Measurements from ENCODE around the gene HEATR5A. TPM values are rescaled to one million over a fixed set of nuclear protein-coding genes. Genes with fewer than 3 reads are reported as not detected.
A peak's percentile ranks its signal among the peaks of the same experiment; 100 is the strongest.

Gene HEATR5A
- total and polyA plus RNA-seq, 9 of the 15 experiments (the other 6 are each of a cell fraction or from before 2014, with no cell fraction given): 8.0 to 50.9 (median 23.0) TPM

DNA sequence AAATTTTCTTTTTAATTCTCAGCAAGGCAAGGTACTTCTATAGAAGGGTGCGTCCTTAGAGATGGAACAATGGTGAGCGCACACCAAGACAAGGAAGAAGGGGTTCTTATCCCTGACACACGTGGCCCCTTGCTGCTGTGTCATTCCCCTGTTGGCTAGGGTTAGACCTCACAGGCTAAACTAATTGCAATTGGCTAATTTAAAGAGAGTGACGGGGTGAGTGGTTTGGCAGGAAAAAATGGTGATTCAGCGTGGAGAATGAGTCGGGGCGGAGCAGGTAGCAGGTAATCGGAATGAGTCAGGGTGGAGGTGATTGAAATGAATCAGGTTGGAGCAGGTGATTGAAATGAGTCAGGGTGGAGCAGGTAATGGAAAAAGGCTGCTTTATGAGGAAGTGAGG is 176.5 kb downstream of the HEATR5A start (continued):
- TF ChIP-seq CEBPB (tag; IDR thresholded peaks at IDR 0.05) (no peak), GABPB1 (CRISPR knock-in tag; IDR thresholded peaks at IDR 0.05) (no peak), KAT8 (IDR thresholded peaks at IDR 0.05; ENCODE audit: low read depth) (no peak), SMC3 (conservative IDR thresholded peaks at IDR 0.05; ENCODE audit: insufficient read depth, low read depth, low read length) (no peak), HDGF (IDR thresholded peaks at IDR 0.05) (no peak), CHD2 (IDR thresholded peaks at IDR 0.05; ENCODE audit: low read depth, low read length) (no peak), ZNF76 (CRISPR knock-in tag; IDR thresholded peaks at IDR 0.05; ENCODE audit: borderline replicate concordance) (no peak), NFIX (CRISPR knock-in tag; IDR thresholded peaks at IDR 0.05; ENCODE audit: low read depth) (no peak), ZBED1 (IDR thresholded peaks at IDR 0.05) (no peak), MTA1 (IDR thresholded peaks at IDR 0.05; ENCODE audit: borderline replicate concordance) (no peak), ZNF134 (CRISPR knock-in tag; conservative IDR thresholded peaks at IDR 0.05) (no peak), TAF9B (IDR thresholded peaks at IDR 0.05; ENCODE audit: partially characterized antibody) (no peak), ARID1B (IDR thresholded peaks at IDR 0.05) (peak; percentile 48), SREBF2 (CRISPR knock-in tag; IDR thresholded peaks at IDR 0.05) (no peak), EHMT2 (IDR thresholded peaks at IDR 0.05) (0 out of 2 replicates have a peak, but pooled peaks have one; percentile 17), CAMTA2 (CRISPR knock-in tag; conservative IDR thresholded peaks at IDR 0.05) (no peak), SUPT5H (IDR thresholded peaks at IDR 0.05) (no peak), MAFK (IDR thresholded peaks at IDR 0.05; ENCODE audit: low read length) (peak; percentile 60)
- TF ChIP-seq, protein P1, sequence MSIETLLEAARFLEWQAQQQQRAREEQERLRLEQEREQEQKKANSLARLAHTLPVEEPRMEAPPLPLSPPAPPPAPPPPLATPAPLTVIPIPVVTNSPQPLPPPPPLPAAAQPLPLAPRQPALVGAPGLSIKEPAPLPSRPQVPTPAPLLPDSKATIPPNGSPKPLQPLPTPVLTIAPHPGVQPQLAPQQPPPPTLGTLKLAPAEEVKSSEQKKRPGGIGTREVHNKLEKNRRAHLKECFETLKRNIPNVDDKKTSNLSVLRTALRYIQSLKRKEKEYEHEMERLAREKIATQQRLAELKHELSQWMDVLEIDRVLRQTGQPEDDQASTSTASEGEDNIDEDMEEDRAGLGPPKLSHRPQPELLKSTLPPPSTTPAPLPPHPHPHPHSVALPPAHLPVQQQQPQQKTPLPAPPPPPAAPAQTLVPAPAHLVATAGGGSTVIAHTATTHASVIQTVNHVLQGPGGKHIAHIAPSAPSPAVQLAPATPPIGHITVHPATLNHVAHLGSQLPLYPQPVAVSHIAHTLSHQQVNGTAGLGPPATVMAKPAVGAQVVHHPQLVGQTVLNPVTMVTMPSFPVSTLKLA (conservative IDR thresholded peaks at IDR 0.05): peak; percentile 56 to 68
- TF ChIP-seq, protein P2, sequence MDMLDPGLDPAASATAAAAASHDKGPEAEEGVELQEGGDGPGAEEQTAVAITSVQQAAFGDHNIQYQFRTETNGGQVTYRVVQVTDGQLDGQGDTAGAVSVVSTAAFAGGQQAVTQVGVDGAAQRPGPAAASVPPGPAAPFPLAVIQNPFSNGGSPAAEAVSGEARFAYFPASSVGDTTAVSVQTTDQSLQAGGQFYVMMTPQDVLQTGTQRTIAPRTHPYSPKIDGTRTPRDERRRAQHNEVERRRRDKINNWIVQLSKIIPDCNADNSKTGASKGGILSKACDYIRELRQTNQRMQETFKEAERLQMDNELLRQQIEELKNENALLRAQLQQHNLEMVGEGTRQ (CRISPR knock-in tag; IDR thresholded peaks at IDR 0.05): 0 out of 2 replicates have a peak, but pooled peaks have one; percentile 21
- TF ChIP-seq, protein P3, sequence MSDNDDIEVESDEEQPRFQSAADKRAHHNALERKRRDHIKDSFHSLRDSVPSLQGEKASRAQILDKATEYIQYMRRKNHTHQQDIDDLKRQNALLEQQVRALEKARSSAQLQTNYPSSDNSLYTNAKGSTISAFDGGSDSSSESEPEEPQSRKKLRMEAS (CRISPR knock-in tag; IDR thresholded peaks at IDR 0.05): peak; percentile 58
- TF ChIP-seq, protein P4, sequence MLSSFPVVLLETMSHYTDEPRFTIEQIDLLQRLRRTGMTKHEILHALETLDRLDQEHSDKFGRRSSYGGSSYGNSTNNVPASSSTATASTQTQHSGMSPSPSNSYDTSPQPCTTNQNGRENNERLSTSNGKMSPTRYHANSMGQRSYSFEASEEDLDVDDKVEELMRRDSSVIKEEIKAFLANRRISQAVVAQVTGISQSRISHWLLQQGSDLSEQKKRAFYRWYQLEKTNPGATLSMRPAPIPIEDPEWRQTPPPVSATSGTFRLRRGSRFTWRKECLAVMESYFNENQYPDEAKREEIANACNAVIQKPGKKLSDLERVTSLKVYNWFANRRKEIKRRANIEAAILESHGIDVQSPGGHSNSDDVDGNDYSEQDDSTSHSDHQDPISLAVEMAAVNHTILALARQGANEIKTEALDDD (IDR thresholded peaks at IDR 0.05): no peak
- TF ChIP-seq, protein P5, sequence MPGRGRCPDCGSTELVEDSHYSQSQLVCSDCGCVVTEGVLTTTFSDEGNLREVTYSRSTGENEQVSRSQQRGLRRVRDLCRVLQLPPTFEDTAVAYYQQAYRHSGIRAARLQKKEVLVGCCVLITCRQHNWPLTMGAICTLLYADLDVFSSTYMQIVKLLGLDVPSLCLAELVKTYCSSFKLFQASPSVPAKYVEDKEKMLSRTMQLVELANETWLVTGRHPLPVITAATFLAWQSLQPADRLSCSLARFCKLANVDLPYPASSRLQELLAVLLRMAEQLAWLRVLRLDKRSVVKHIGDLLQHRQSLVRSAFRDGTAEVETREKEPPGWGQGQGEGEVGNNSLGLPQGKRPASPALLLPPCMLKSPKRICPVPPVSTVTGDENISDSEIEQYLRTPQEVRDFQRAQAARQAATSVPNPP (IDR thresholded peaks at IDR 0.05; ENCODE audit: borderline replicate concordance, insufficient read depth, insufficient read length): no peak
- TF ChIP-seq, protein P6, sequence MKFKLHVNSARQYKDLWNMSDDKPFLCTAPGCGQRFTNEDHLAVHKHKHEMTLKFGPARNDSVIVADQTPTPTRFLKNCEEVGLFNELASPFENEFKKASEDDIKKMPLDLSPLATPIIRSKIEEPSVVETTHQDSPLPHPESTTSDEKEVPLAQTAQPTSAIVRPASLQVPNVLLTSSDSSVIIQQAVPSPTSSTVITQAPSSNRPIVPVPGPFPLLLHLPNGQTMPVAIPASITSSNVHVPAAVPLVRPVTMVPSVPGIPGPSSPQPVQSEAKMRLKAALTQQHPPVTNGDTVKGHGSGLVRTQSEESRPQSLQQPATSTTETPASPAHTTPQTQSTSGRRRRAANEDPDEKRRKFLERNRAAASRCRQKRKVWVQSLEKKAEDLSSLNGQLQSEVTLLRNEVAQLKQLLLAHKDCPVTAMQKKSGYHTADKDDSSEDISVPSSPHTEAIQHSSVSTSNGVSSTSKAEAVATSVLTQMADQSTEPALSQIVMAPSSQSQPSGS (CRISPR knock-in tag; IDR thresholded peaks at IDR 0.05): no peak
- TF ChIP-seq, protein P7, sequence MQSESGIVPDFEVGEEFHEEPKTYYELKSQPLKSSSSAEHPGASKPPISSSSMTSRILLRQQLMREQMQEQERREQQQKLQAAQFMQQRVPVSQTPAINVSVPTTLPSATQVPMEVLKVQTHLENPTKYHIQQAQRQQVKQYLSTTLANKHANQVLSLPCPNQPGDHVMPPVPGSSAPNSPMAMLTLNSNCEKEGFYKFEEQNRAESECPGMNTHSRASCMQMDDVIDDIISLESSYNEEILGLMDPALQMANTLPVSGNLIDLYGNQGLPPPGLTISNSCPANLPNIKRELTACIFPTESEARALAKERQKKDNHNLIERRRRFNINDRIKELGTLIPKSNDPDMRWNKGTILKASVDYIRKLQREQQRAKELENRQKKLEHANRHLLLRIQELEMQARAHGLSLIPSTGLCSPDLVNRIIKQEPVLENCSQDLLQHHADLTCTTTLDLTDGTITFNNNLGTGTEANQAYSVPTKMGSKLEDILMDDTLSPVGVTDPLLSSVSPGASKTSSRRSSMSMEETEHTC (IDR thresholded peaks at IDR 0.05): no peak
